ENCODE measurements around the gene ARAP1. TPM values are rescaled to one million over a fixed set of nuclear protein-coding genes. Genes with fewer than 3 reads are reported as not detected.

The ARAP1 gene
- total and polyA plus RNA-seq, 10 donors, result 76.7 to 365 (median 270) TPM

- TF ChIP-seq CTCF (IDR thresholded peaks at IDR 0.05 in 8 of 11, conservative IDR thresholded peaks at IDR 0.05 in 3 of 11) (no peak), POLR2A (IDR thresholded peaks at IDR 0.05) (no peak), POLR2AphosphoS5 (IDR thresholded peaks at IDR 0.05) (no peak)
- Histone ChIP-seq H3K4me1 (peaks cover 0 to 25% (median 17%) of the 10 kb centered on the region in 6 donors), H3K27me3 (replicated peaks in 1 of 7) (peaks cover 0 to 30% (median 12%) of the 10 kb centered on the region in 7 donors), H3K36me3 (no peaks in the 10 kb centered on the region), H3K27ac (no peak overlapping the region), H3K4me3 (no peak overlapping the region), H3K9me3 (no peaks in the 10 kb centered on the region)
- WGBS, 5 donors, result 86 to 96% (median 90%) methylated on average over 2 to 3 of the region's 3 CpGs
- intact Hi-C loops (cut with DNase I; ENCODE audit: low total_unique reads), result no loop called here
- DNase-seq, result no peak
Measured at GRCh38 chr11:72646024-72646423, 106.2 kb downstream of the ARAP1 start.

GRCh38 chr11:72643547-72643946 lies 108.7 kb downstream of the ARAP1 start:
- Histone ChIP-seq H3K9me3 (no peaks in the 10 kb centered on the region), H3K27me3 (replicated peaks in 1 of 7) (peaks cover 0 to 52% (median 17%) of the 10 kb centered on the region in 7 donors), H3K4me1 (peaks cover 2 to 33% (median 20%) of the 10 kb centered on the region in 6 donors), H3K27ac (no peak overlapping the region), H3K36me3 (no peaks in the 10 kb centered on the region), H3K4me3 (peak overlapping the region in 2 of 8 donors; percentile 61 to 79)
- WGBS, 5 donors, result 79 to 87% (median 81%) methylated on average over 7 of the region's 7 CpGs
- DNase-seq, result no peak
- no peak for TF ChIP-seq POLR2AphosphoS5 (IDR thresholded peaks at IDR 0.05)
- no peak for TF ChIP-seq CTCF (IDR thresholded peaks at IDR 0.05 in 8 of 11, conservative IDR thresholded peaks at IDR 0.05 in 3 of 11)
- intact Hi-C loops (cut with DNase I; ENCODE audit: low total_unique reads), result loop anchor here (2.0 to 5.0 kb wide), 2 partner anchors 56 to 161 kb away; no protein-coding TSS in a partner anchor

GRCh38 chr11:72642884-72643522 lies 109.2 kb downstream of the ARAP1 start:
- peak; percentile 89 for DNase-seq
- H3K4me1 ChIP-seq, result peaks cover 3 to 38% (median 23%) of the 10 kb centered on the region in 6 donors
- TF ChIP-seq POLR2AphosphoS5 (IDR thresholded peaks at IDR 0.05) (peak; percentile 17 to 66 (median 57)), CTCF (IDR thresholded peaks at IDR 0.05 in 8 of 11, conservative IDR thresholded peaks at IDR 0.05 in 3 of 11) (peak; percentile 86 to 99 (median 96)), POLR2A (IDR thresholded peaks at IDR 0.05) (no peak)
- H3K36me3 ChIP-seq, result no peaks in the 10 kb centered on the region
- WGBS, 5 donors, result 2 to 7% (median 2%) methylated on average over 14 to 59 of the region's 59 CpGs
- no peaks in the 10 kb centered on the region for H3K9me3 ChIP-seq
- intact Hi-C loops (cut with DNase I; ENCODE audit: low total_unique reads), result loop anchor here (2.0 to 5.0 kb wide), 2 partner anchors 56 to 160 kb away; no protein-coding TSS in a partner anchor
- peak overlapping the region in 6 of 8 donors; percentile 13 to 85 (median 52) for H3K27ac ChIP-seq
- peaks cover 0 to 52% (median 17%) of the 10 kb centered on the region in 7 donors for H3K27me3 ChIP-seq (replicated peaks in 1 of 7)
- H3K4me3 ChIP-seq, result peak overlapping the region; percentile 52 to 82 (median 60)

Measured in spleen (tissue), 11 donors.